Tibial artery (tissue), 4 donors: ENCODE measurements around the gene PTPRH.

Experiments used
- DNase-seq, 2 donors: peaks; one replicate each; pipeline ENCODE4 v3.0.0-alpha.2; 2019
- H3K27ac ChIP-seq, 2 donors: fragments of 200-600 bp; sonication (generic) in 1 of 2; 1 replicate in 1 of 2; 2 replicates in 1 of 2; pipeline ENCODE4 v1.5.1; 2018 to 2019; ENCODE audit warnings: mild to moderate bottlenecking in 1 of 2
- H3K27me3 ChIP-seq, 2 donors: fragments of 200-600 bp; sonication (generic) in 1 of 2; one replicate each; pipeline versions ENCODE4 v1.5.1 to v1.6.0; 2016 to 2019
- H3K36me3 ChIP-seq, 3 donors: fragments of 200-600 bp; sonication (generic) in 2 of 3; one replicate each; pipeline ENCODE4 v1.5.1; 2016 to 2019; ENCODE audit warnings: mild to moderate bottlenecking in 2 of 3
- H3K4me1 ChIP-seq, 4 donors: fragments of 200-600 bp; sonication (generic) in 2 of 4; 1 replicate in 3 of 4; 2 replicates in 1 of 4; pipeline ENCODE4 v1.5.1; 2016 to 2019
- H3K4me3 ChIP-seq, 2 donors: fragments of 200-600 bp; sonication (generic) in 1 of 2; 1 replicate in 1 of 2; 2 replicates in 1 of 2; pipeline ENCODE4 v1.5.1; 2018 to 2019; ENCODE audit warnings: mild to moderate bottlenecking in 2 of 2
- H3K9me3 ChIP-seq, 3 donors: fragments of 200-600 bp; sonication (generic) in 1 of 3; one replicate each; pipeline ENCODE4 v1.5.1; 2016 to 2019
- intact Hi-C: fragments of 100-400 bp; cut with DNase I; formaldehyde crosslinking; loops from one replicate; pipeline ENCODE4 v1.15.0; 2023; ENCODE audit warnings: low total_unique reads
- TF ChIP-seq, protein P1 (sequence below), 2 experiments: fragments of 200-600 bp in 1 of 2; fragments of 450-650 bp in 1 of 2; IDR thresholded peaks; one replicate each; pipeline ENCODE4 v1.5.1; 2017 to 2019; ENCODE audit warnings: antibody characterized with exemption in 2 of 2, mild to moderate bottlenecking in 1 of 2, moderate library complexity in 1 of 2

The PTPRH gene

GRCh38 chr19:55232986-55233385 lies 23.7 kb upstream of the PTPRH start:
- Histone ChIP-seq H3K27me3 (no peaks in the 10 kb centered on the region), H3K4me1 (no peaks in the 10 kb centered on the region), H3K36me3 (peaks cover 72 to 98% (median 84%) of the 10 kb centered on the region in 3 donors), H3K9me3 (no peaks in the 10 kb centered on the region), H3K4me3 (no peak overlapping the region), H3K27ac (no peak overlapping the region)
- intact Hi-C loops: no loop called here
- TF ChIP-seq, protein P1, sequence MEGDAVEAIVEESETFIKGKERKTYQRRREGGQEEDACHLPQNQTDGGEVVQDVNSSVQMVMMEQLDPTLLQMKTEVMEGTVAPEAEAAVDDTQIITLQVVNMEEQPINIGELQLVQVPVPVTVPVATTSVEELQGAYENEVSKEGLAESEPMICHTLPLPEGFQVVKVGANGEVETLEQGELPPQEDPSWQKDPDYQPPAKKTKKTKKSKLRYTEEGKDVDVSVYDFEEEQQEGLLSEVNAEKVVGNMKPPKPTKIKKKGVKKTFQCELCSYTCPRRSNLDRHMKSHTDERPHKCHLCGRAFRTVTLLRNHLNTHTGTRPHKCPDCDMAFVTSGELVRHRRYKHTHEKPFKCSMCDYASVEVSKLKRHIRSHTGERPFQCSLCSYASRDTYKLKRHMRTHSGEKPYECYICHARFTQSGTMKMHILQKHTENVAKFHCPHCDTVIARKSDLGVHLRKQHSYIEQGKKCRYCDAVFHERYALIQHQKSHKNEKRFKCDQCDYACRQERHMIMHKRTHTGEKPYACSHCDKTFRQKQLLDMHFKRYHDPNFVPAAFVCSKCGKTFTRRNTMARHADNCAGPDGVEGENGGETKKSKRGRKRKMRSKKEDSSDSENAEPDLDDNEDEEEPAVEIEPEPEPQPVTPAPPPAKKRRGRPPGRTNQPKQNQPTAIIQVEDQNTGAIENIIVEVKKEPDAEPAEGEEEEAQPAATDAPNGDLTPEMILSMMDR (IDR thresholded peaks at IDR 0.05): no peak
- no peak for DNase-seq

DNA sequence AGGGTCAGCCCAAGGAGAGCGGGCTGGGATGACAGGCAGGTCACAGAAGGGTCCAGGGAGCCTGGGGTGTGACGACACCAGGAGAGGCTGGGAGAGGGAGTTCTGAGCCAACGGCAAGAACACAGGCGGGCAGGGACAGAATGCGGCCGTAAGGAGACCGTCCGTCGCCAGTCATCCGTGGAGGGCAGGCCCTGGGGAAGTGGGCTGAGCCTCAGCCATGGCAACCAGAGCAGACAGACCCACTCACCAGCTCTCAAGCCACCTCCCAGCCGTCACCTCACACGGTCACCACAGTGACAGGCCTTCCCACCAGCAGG lies 22.9 kb upstream of the PTPRH start:
- DNase-seq: no peak
- Histone ChIP-seq H3K36me3 (peaks cover 65 to 98% (median 84%) of the 10 kb centered on the region in 3 donors), H3K27me3 (no peaks in the 10 kb centered on the region), H3K27ac (no peak overlapping the region), H3K9me3 (no peaks in the 10 kb centered on the region), H3K4me3 (no peak overlapping the region), H3K4me1 (no peaks in the 10 kb centered on the region)
- intact Hi-C loops: no loop called here
- TF ChIP-seq, protein P1 (IDR thresholded peaks at IDR 0.05): no peak

GRCh38 chr19:55231391-55232285 lies 22.3 kb upstream of the PTPRH start:
- H3K4me3 ChIP-seq: no peak overlapping the region
- peaks cover 59 to 98% (median 80%) of the 10 kb centered on the region in 3 donors for H3K36me3 ChIP-seq
- intact Hi-C loops: no loop called here
- no peak for DNase-seq
- TF ChIP-seq, protein P1 (IDR thresholded peaks at IDR 0.05): no peak
- H3K27ac ChIP-seq: no peak overlapping the region
- H3K9me3 ChIP-seq: no peaks in the 10 kb centered on the region
- no peaks in the 10 kb centered on the region for H3K27me3 ChIP-seq
- H3K4me1 ChIP-seq: no peaks in the 10 kb centered on the region

GRCh38 chr19:55230780-55231179 lies 21.5 kb upstream of the PTPRH start:
- TF ChIP-seq, protein P1 (IDR thresholded peaks at IDR 0.05): no peak
- peaks cover 50 to 97% (median 72%) of the 10 kb centered on the region in 3 donors for H3K36me3 ChIP-seq
- H3K9me3 ChIP-seq: no peaks in the 10 kb centered on the region
- H3K4me3 ChIP-seq: no peak overlapping the region
- no peak overlapping the region for H3K27ac ChIP-seq
- DNase-seq: no peak
- intact Hi-C loops: no loop called here
- H3K27me3 ChIP-seq: no peaks in the 10 kb centered on the region
- H3K4me1 ChIP-seq: no peaks in the 10 kb centered on the region

GRCh38 chr19:55230329-55230728 lies 21.0 kb upstream of the PTPRH start:
- H3K27ac ChIP-seq: no peak overlapping the region
- no peak overlapping the region for H3K4me3 ChIP-seq
- H3K4me1 ChIP-seq: no peaks in the 10 kb centered on the region
- H3K9me3 ChIP-seq: no peaks in the 10 kb centered on the region
- H3K36me3 ChIP-seq: peaks cover 49 to 92% (median 68%) of the 10 kb centered on the region in 3 donors
- DNase-seq: no peak
- TF ChIP-seq, protein P1 (IDR thresholded peaks at IDR 0.05): no peak
- H3K27me3 ChIP-seq: no peaks in the 10 kb centered on the region
- intact Hi-C loops: no loop called here
